ENCODE measurements around the gene OPRL1. TPM values are rescaled to one million over a fixed set of nuclear protein-coding genes. Genes with fewer than 3 reads are reported as not detected.

Gene OPRL1
- total and polyA plus RNA-seq, 2 donors (not counting 1 experiment from before 2014, with no cell fraction given) = 0.49 to 4.1 TPM

- Histone ChIP-seq H3K27me3 (ENCODE audit: control insufficient read depth, insufficient read depth, low read length) (peaks cover 11% of the 10 kb centered on the region), H3K9me3 (ENCODE audit: control insufficient read depth, insufficient read depth, low read depth, low read length) (no peaks in the 10 kb centered on the region), H3K4me3 (replicated peaks in 1 of 4; ENCODE audit: control extremely low read depth in 1 of 4, insufficient read depth in 1 of 4, low read depth in 3 of 4, low read length in 4 of 4) (no peak within 1 kb of the TSS), H3K36me3 (ENCODE audit: control insufficient read depth, insufficient read depth, low read length) (no peaks in the 10 kb centered on the region), H3K27ac (ENCODE audit: insufficient read depth, low read length) (no peak within 1 kb of the TSS), H3K9ac (ENCODE audit: insufficient read depth, low read length) (no peak within 1 kb of the TSS), H3K4me1 (ENCODE audit: control insufficient read depth, extremely low read depth, insufficient read depth, low read length) (no peaks in the 10 kb centered on the region), H3K4me2 (ENCODE audit: extremely low read depth, insufficient read depth, low read length) (no peak within 1 kb of the TSS), H3K79me2 (ENCODE audit: control insufficient read depth, insufficient read depth, low read length) (no peaks in the 10 kb centered on the region), H4K20me1 (ENCODE audit: control insufficient read depth, extremely low read depth, insufficient read depth, low read length) (no peaks in the 10 kb centered on the region), H2AFZ (ENCODE audit: low read length) (no peak within 1 kb of the TSS)
- peak; percentile 26 to 36 for DNase-seq (ENCODE audit: low read depth in 2 of 2)
- TF ChIP-seq EZH2 (IDR thresholded peaks at IDR 0.05; ENCODE audit: low read length, missing control alignments) (peak; percentile 14), CTCF (conservative IDR thresholded peaks at IDR 0.05 in 1 of 2, IDR thresholded peaks at IDR 0.05 in 1 of 2; ENCODE audit: low read depth in 1 of 2, low read length in 2 of 2) (no peak)
Observed at GRCh38 chr20:64049060-64049877, 30.6 kb upstream of the OPRL1 start, which contains the start of gene SOX18. TSS of gene SOX18 (minus strand) at chr20:64049639. CDS start at chr20:64049516, 123 bp downstream.

- no peaks in the 10 kb centered on the region for H3K9me3 ChIP-seq (ENCODE audit: control insufficient read depth, insufficient read depth, low read depth, low read length)
- TF ChIP-seq CTCF (conservative IDR thresholded peaks at IDR 0.05 in 1 of 2, IDR thresholded peaks at IDR 0.05 in 1 of 2; ENCODE audit: low read depth in 1 of 2, low read length in 2 of 2) (no peak), EZH2 (IDR thresholded peaks at IDR 0.05; ENCODE audit: low read length, missing control alignments) (peak; percentile 77)
- no peak overlapping the region for H3K4me3 ChIP-seq (replicated peaks in 1 of 4; ENCODE audit: control extremely low read depth in 1 of 4, insufficient read depth in 1 of 4, low read depth in 3 of 4, low read length in 4 of 4)
- peaks cover 11% of the 10 kb centered on the region for H3K27me3 ChIP-seq (ENCODE audit: control insufficient read depth, insufficient read depth, low read length)
- H3K79me2 ChIP-seq (ENCODE audit: control insufficient read depth, insufficient read depth, low read length) = no peaks in the 10 kb centered on the region
- H2AFZ ChIP-seq (ENCODE audit: low read length) = no peak overlapping the region
- H3K36me3 ChIP-seq (ENCODE audit: control insufficient read depth, insufficient read depth, low read length) = no peaks in the 10 kb centered on the region
- no peaks in the 10 kb centered on the region for H4K20me1 ChIP-seq (ENCODE audit: control insufficient read depth, extremely low read depth, insufficient read depth, low read length)
- H3K9ac ChIP-seq (ENCODE audit: insufficient read depth, low read length) = no peak overlapping the region
- DNase-seq (ENCODE audit: low read depth in 2 of 2) = no peak
- no peak overlapping the region for H3K4me2 ChIP-seq (ENCODE audit: extremely low read depth, insufficient read depth, low read length)
- no peak overlapping the region for H3K27ac ChIP-seq (ENCODE audit: insufficient read depth, low read length)
- no peaks in the 10 kb centered on the region for H3K4me1 ChIP-seq (ENCODE audit: control insufficient read depth, extremely low read depth, insufficient read depth, low read length)
Observed at GRCh38 chr20:64049878-64050260, 30.0 kb upstream of the OPRL1 start.

GRCh38 chr20:64050261-64051032 is 29.4 kb upstream of the OPRL1 start:
- Histone ChIP-seq H3K27ac (ENCODE audit: insufficient read depth, low read length) (no peak overlapping the region), H3K27me3 (ENCODE audit: control insufficient read depth, insufficient read depth, low read length) (peaks cover 11% of the 10 kb centered on the region), H3K9me3 (ENCODE audit: control insufficient read depth, insufficient read depth, low read depth, low read length) (no peaks in the 10 kb centered on the region), H3K4me1 (ENCODE audit: control insufficient read depth, extremely low read depth, insufficient read depth, low read length) (no peaks in the 10 kb centered on the region), H4K20me1 (ENCODE audit: control insufficient read depth, extremely low read depth, insufficient read depth, low read length) (no peaks in the 10 kb centered on the region), H3K36me3 (ENCODE audit: control insufficient read depth, insufficient read depth, low read length) (no peaks in the 10 kb centered on the region), H2AFZ (ENCODE audit: low read length) (no peak overlapping the region), H3K4me2 (ENCODE audit: extremely low read depth, insufficient read depth, low read length) (no peak overlapping the region), H3K4me3 (replicated peaks in 1 of 4; ENCODE audit: control extremely low read depth in 1 of 4, insufficient read depth in 1 of 4, low read depth in 3 of 4, low read length in 4 of 4) (no peak overlapping the region), H3K9ac (ENCODE audit: insufficient read depth, low read length) (no peak overlapping the region), H3K79me2 (ENCODE audit: control insufficient read depth, insufficient read depth, low read length) (no peaks in the 10 kb centered on the region)
- TF ChIP-seq CTCF (conservative IDR thresholded peaks at IDR 0.05 in 1 of 2, IDR thresholded peaks at IDR 0.05 in 1 of 2; ENCODE audit: low read depth in 1 of 2, low read length in 2 of 2) = no peak
- peak; percentile 43 for TF ChIP-seq EZH2 (IDR thresholded peaks at IDR 0.05; ENCODE audit: low read length, missing control alignments)
- no peak for DNase-seq (ENCODE audit: low read depth in 2 of 2)
